Measurements from ENCODE around the gene MCF2L.

The MCF2L gene

DNA sequence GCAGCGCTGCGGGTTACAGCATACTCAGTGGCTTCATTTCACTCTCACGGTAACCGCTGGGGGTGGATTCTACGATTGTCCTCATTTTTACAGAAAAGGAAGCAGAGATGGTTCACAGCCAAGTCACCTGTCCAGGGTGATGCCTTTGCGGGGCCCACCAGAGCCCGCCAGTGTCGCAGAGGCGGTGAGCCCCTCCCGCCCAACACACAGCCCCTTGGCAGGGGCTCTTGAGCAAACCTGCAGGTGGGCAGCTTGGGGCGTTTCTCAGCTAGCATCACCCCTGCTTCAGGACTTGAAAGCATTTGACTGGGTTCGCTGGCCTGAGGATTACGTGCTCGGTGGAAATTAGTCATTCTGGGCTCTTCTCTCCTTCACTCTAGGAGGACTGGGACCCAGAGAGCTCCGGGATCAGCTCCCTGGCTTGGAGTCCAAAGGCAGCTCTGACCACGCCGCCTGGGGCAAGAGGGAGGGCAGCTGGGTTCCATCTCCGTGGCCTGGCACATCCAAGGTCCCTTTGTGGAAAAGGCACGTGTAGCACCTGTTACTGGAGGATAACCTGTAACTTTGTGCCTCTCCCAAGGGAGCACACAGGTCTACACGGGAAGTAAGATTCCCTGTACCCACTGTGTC, 74.1 kb downstream of the MCF2L start:
- no peaks in the 10 kb centered on the region for H3K36me3 ChIP-seq (replicated peaks)
- TF ChIP-seq CTCF (IDR thresholded peaks at IDR 0.05; ENCODE audit: low read depth, low read length, missing control alignments): no peak
- in situ Hi-C loops (cut with HindIII; ENCODE audit: low pct_ligation_motif_present, low sequenced_read_pairs): no loop called here
- no peak overlapping the region for H3K4me3 ChIP-seq (ENCODE audit: low read depth, low read length)
- H3K27ac ChIP-seq: no peak overlapping the region
- peaks cover 15% of the 10 kb centered on the region for H3K27me3 ChIP-seq (replicated peaks)
- no peak for DNase-seq

GRCh38 chr13:113043931-113044330, 74.9 kb downstream of the MCF2L start:
- no peak for DNase-seq
- in situ Hi-C loops (cut with HindIII; ENCODE audit: low pct_ligation_motif_present, low sequenced_read_pairs): no loop called here
- no peaks in the 10 kb centered on the region for H3K36me3 ChIP-seq (replicated peaks)
- peaks cover 15% of the 10 kb centered on the region for H3K27me3 ChIP-seq (replicated peaks)
- H3K4me3 ChIP-seq (ENCODE audit: low read depth, low read length): no peak overlapping the region
- TF ChIP-seq CTCF (IDR thresholded peaks at IDR 0.05; ENCODE audit: low read depth, low read length, missing control alignments): no peak
- H3K27ac ChIP-seq: no peak overlapping the region

GRCh38 chr13:113044391-113045114, 75.5 kb downstream of the MCF2L start:
- TF ChIP-seq CTCF (IDR thresholded peaks at IDR 0.05; ENCODE audit: low read depth, low read length, missing control alignments): no peak
- in situ Hi-C loops (cut with HindIII; ENCODE audit: low pct_ligation_motif_present, low sequenced_read_pairs): no loop called here
- H3K27ac ChIP-seq: no peak overlapping the region
- H3K36me3 ChIP-seq (replicated peaks): no peaks in the 10 kb centered on the region
- H3K27me3 ChIP-seq (replicated peaks): peaks cover 17% of the 10 kb centered on the region
- DNase-seq: no peak
- H3K4me3 ChIP-seq (ENCODE audit: low read depth, low read length): no peak overlapping the region

DNA sequence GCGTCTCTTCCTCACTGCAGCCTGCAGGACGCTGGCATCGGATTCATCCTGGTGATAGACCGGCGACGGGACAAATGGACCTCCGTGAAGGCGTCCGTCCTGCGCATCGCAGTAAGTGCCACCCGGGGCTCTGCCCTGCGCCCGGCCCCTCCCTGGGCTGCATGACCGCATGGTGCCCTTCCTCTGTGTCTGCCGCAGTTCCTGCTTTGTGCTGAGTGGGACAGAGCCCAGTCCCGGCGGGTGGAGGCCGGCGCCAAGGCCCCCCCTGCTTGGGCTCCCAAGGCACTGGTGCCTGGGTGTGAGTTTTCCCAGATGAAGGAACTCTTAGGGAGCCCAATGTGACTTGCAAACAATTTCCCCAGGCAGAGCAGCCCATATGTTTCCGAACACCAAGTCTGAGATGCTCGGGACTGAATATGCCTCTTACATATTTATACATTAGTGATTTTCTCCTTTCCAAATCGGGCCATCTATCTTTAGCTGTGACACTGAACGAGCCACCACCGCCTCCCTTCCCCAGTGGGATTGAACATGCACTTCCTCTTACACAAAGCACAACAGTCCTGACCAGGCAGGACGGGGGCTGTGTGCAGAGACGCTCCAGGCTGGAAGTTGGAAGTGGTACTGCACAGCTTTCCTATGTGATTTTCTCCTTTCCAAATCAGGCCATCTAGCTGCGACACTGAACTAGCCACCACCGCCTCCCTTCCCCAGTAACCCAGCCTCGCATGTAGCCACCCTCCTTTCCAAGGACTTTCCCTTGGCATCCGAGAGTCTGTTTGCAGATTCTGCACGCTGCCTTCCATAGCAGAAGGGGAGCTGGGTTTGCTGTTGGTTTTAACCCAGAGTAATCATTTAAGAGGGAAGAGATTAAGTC, 76.5 kb downstream of the MCF2L start:
- in situ Hi-C loops (cut with HindIII; ENCODE audit: low pct_ligation_motif_present, low sequenced_read_pairs): no loop called here
- no peak for TF ChIP-seq CTCF (IDR thresholded peaks at IDR 0.05; ENCODE audit: low read depth, low read length, missing control alignments)
- no peak overlapping the region for H3K27ac ChIP-seq

DNA sequence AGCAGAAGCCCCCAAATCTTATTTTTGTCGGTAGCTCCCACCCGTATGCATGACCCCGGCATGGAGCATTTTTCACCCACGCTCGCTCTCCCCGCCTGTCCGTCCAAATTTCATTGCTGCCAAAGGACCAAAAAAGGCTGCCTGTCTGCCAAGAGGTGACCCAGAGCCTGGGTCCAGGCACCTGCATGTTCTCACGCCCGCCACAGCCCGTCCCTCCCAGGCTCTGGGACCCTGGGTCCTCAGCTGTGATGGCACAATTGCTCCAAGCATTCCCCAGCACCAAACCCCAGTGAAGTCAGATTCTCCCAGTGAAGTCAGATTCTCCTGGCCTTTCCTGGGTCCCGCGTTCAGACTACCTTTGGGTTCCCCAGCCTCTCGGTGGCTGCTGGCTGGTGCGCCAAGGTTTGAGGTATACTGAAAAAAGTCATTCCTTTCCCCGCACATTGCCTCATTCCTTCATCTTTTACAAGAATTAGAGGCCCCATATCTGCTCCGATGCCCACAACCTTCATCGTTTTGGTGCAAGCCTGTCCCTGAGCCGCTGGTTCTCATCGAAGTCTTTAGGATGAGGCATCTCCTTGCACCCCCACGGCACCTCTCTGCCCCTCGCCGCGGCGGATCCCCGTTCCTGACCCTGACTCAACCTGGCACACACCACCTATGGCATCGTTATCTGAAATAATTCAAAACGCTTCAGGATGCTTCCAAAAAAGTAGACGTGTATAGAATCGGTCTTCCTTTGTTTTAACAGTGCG, 77.3 kb downstream of the MCF2L start:
- Histone ChIP-seq H3K27me3 (replicated peaks) (peaks cover 29% of the 10 kb centered on the region), H3K36me3 (replicated peaks) (no peaks in the 10 kb centered on the region), H3K27ac (no peak overlapping the region), H3K4me3 (ENCODE audit: low read depth, low read length) (no peak overlapping the region)
- DNase-seq: no peak
- TF ChIP-seq CTCF (IDR thresholded peaks at IDR 0.05; ENCODE audit: low read depth, low read length, missing control alignments): no peak
- in situ Hi-C loops (cut with HindIII; ENCODE audit: low pct_ligation_motif_present, low sequenced_read_pairs): no loop called here

More for the DNA sequence above, 76.5 kb downstream of the MCF2L start:
- no peaks in the 10 kb centered on the region for H3K36me3 ChIP-seq (replicated peaks)
- H3K4me3 ChIP-seq (ENCODE audit: low read depth, low read length): no peak overlapping the region
- peaks cover 24% of the 10 kb centered on the region for H3K27me3 ChIP-seq (replicated peaks)
- DNase-seq: no peak

Data from brain microvascular endothelial cell (primary cell).